ENCODE data around the gene CARD6. TPM values are rescaled to one million over a fixed set of nuclear protein-coding genes. Genes with fewer than 3 reads are reported as not detected.
"Not testable (repeated sequence)": the region's sequence is repeated elsewhere in the genome, so short reads cannot be mapped to it uniquely, and the experiment has no call there.

Gene CARD6
- total and polyA plus RNA-seq, 2 donors (not counting 1 experiment from before 2014, with no cell fraction given): 0.72 to 2.7 TPM

DNA sequence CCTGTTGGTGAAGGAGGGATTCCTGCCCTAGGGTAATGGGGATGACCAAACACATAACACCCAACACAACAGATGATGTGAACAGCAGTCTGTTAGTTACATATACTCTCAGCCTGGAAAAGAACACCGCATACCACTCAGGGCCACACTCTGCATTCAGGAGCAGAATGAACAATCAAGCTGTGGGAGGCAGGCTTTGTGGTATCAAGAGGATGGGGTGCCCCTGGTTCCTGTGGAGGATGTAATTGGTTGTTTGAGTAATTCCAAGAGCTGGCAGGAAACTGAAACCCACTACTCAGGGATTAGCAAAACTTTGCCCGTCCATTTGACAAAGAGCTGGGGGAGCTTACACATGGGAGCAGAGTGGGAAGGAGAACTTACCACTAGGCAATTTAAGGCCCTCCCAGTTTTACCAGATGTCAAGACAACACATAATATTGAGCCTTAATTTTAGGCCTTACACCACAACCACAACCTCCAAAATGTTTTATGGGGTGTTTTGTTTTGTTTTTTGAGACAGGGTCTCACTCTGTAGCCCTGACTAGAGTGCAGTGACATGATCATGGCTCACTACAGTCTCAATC, 27.4 kb upstream of the CARD6 start:
- no peak overlapping the region for H3K27ac Mint-ChIP-seq
- H3K27me3 ChIP-seq (replicated peaks in 1 of 4; ENCODE audit: control extremely low read depth in 1 of 4, control insufficient read depth in 3 of 4, insufficient read depth in 4 of 4, low read length in 3 of 4): no peaks in the 10 kb centered on the region
- H3K4me1 Mint-ChIP-seq: no peaks in the 10 kb centered on the region
- no peaks in the 10 kb centered on the region for H3K27me3 Mint-ChIP-seq
- H3K4me1 ChIP-seq (ENCODE audit: control insufficient read depth in 2 of 2, insufficient read depth in 2 of 2, low read length in 2 of 2): no peaks in the 10 kb centered on the region
- H3K4me3 ChIP-seq (ENCODE audit: control extremely low read depth in 1 of 5, extremely low read depth in 1 of 5, insufficient read depth in 1 of 5, low read depth in 2 of 5, low read length in 4 of 5): no peak overlapping the region
- no peak overlapping the region for H3K27ac ChIP-seq (ENCODE audit: low read length in 2 of 2)
- no peak overlapping the region for H3K9ac ChIP-seq (ENCODE audit: low read length)
- TF ChIP-seq, protein P1, sequence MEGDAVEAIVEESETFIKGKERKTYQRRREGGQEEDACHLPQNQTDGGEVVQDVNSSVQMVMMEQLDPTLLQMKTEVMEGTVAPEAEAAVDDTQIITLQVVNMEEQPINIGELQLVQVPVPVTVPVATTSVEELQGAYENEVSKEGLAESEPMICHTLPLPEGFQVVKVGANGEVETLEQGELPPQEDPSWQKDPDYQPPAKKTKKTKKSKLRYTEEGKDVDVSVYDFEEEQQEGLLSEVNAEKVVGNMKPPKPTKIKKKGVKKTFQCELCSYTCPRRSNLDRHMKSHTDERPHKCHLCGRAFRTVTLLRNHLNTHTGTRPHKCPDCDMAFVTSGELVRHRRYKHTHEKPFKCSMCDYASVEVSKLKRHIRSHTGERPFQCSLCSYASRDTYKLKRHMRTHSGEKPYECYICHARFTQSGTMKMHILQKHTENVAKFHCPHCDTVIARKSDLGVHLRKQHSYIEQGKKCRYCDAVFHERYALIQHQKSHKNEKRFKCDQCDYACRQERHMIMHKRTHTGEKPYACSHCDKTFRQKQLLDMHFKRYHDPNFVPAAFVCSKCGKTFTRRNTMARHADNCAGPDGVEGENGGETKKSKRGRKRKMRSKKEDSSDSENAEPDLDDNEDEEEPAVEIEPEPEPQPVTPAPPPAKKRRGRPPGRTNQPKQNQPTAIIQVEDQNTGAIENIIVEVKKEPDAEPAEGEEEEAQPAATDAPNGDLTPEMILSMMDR (IDR thresholded peaks at IDR 0.05): no peak
- TF ChIP-seq EZH2 (IDR thresholded peaks at IDR 0.05; ENCODE audit: borderline replicate concordance, insufficient read depth, low read depth, low read length, poor library complexity, severe bottlenecking): no peak
- no peaks in the 10 kb centered on the region for H3K9me3 Mint-ChIP-seq (ENCODE audit: insufficient read depth)
- no peak overlapping the region for H2AFZ ChIP-seq (ENCODE audit: insufficient read depth, low read depth, low read length, poor library complexity, severe bottlenecking)
- H4K20me1 ChIP-seq (ENCODE audit: control insufficient read depth, insufficient read depth, low read length, poor library complexity, severe bottlenecking): no peaks in the 10 kb centered on the region
- ChIA-PET CTCF (no interaction called here), POLR2A (no interaction called here)
- ATAC-seq (ENCODE audit: low read depth) (no peak), DNase-seq (no peak)
- no peaks in the 10 kb centered on the region for H3K9me3 ChIP-seq (ENCODE audit: control extremely low read depth in 1 of 3, control insufficient read depth in 2 of 3, insufficient read depth in 1 of 3, low read length in 2 of 3)
- intact Hi-C loops (cut with micrococcal nuclease): no loop called here
- no peaks in the 10 kb centered on the region for H3K79me2 ChIP-seq (ENCODE audit: control insufficient read depth, insufficient read depth, low read length)
- H3K4me2 ChIP-seq (replicated peaks; ENCODE audit: low read depth, low read length, poor library complexity, severe bottlenecking): no peak overlapping the region
- H3K4me3 Mint-ChIP-seq: no peak overlapping the region
- whole genome bisulfite sequencing (ENCODE audit: insufficient coverage): no CpG with 5 or more reads among the region's 2 CpGs
- H3K36me3 ChIP-seq (replicated peaks in 1 of 2; ENCODE audit: control extremely low read depth in 1 of 2, control insufficient read depth in 1 of 2, extremely low read depth in 1 of 2, insufficient read depth in 2 of 2, low read length in 1 of 2): no peaks in the 10 kb centered on the region

DNA sequence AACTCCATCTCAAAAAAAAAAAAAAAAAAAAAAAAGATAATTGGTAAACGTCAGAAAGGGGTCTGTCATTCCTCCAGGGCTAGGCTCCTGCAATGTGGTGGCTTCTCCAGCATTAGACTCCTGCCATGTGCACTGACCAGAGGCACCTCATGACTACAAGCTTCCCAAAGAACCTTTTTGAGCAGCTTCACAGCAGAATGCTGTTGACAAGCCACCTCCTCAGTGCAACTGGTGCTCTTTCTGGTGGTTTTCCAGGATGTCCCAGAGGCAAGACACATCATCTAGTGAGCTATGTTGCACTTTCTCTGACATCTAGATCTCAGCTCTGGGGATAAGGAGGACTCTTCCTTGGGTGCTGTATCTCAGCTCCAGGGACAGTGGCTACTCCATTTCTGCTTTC, 17.7 kb upstream of the CARD6 start:
- WGBS (ENCODE audit: insufficient coverage): 60% methylated on average over 1 of the region's 1 CpG
- intact Hi-C loops (cut with micrococcal nuclease): no loop called here
- H3K4me3 Mint-ChIP-seq: no peak overlapping the region
- H3K79me2 ChIP-seq (ENCODE audit: control insufficient read depth, insufficient read depth, low read length): no peaks in the 10 kb centered on the region
- H3K4me1 Mint-ChIP-seq: no peaks in the 10 kb centered on the region
- H3K27ac Mint-ChIP-seq: peak overlapping the region; percentile 13
- ATAC-seq (ENCODE audit: low read depth) (no peak), DNase-seq (no peak)
- no peak overlapping the region for H3K9ac ChIP-seq (ENCODE audit: low read length)
- CTCF ChIA-PET: no interaction called here
- TF ChIP-seq, protein P1 (IDR thresholded peaks at IDR 0.05): no peak
- H3K4me3 ChIP-seq (ENCODE audit: control extremely low read depth in 1 of 5, extremely low read depth in 1 of 5, insufficient read depth in 1 of 5, low read depth in 2 of 5, low read length in 4 of 5): no peak overlapping the region
- no peaks in the 10 kb centered on the region for H3K27me3 ChIP-seq (replicated peaks in 1 of 4; ENCODE audit: control extremely low read depth in 1 of 4, control insufficient read depth in 3 of 4, insufficient read depth in 4 of 4, low read length in 3 of 4)
- H3K27ac ChIP-seq (ENCODE audit: low read length in 2 of 2): no peak overlapping the region
- peaks cover 10% of the 10 kb centered on the region for H4K20me1 ChIP-seq (ENCODE audit: control insufficient read depth, insufficient read depth, low read length, poor library complexity, severe bottlenecking)
- H3K36me3 ChIP-seq (replicated peaks in 1 of 2; ENCODE audit: control extremely low read depth in 1 of 2, control insufficient read depth in 1 of 2, extremely low read depth in 1 of 2, insufficient read depth in 2 of 2, low read length in 1 of 2): peaks cover 7 to 15% of the 10 kb centered on the region in 2 experiments
- H3K4me2 ChIP-seq (replicated peaks; ENCODE audit: low read depth, low read length, poor library complexity, severe bottlenecking): no peak overlapping the region
- H3K9me3 Mint-ChIP-seq (ENCODE audit: insufficient read depth): no peaks in the 10 kb centered on the region
- no peaks in the 10 kb centered on the region for H3K27me3 Mint-ChIP-seq
- POLR2A ChIA-PET: no interaction called here
- no peaks in the 10 kb centered on the region for H3K4me1 ChIP-seq (ENCODE audit: control insufficient read depth in 2 of 2, insufficient read depth in 2 of 2, low read length in 2 of 2)
- H2AFZ ChIP-seq (ENCODE audit: insufficient read depth, low read depth, low read length, poor library complexity, severe bottlenecking): no peak overlapping the region
- no peaks in the 10 kb centered on the region for H3K9me3 ChIP-seq (ENCODE audit: control extremely low read depth in 1 of 3, control insufficient read depth in 2 of 3, insufficient read depth in 1 of 3, low read length in 2 of 3)

DNA sequence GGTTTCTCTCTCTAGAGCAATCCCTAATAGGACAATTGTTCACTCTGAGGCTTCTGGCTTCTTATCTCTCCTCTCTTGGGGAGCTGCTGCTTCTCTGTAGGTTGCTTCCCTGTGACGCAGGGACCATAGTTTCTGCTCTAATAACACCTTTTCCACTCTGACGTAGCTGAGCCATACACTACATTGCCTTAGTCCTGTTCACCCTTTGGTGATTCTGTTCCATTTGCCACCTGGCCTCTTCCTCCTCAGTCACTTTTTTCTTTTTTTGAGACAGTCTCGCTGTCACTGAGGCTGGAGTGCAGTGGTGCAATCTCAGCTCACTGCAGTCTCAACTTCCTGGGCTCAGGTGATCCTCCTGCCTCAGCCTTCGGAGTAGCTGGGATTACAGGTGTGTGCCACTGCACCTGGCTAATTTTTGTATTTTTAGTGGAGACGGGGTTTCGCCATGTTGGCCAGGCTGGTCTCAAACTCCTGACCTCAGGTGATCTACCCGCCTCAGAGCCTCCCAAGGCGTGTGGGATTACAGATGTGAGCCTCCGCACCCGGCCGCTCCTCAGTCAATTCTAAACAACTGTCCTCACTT, 15.6 kb upstream of the CARD6 start:
- POLR2A ChIA-PET; H3K4me1 Mint-ChIP-seq; intact Hi-C loops (cut with micrococcal nuclease); H3K27me3 Mint-ChIP-seq; H3K4me1 ChIP-seq (ENCODE audit: control insufficient read depth in 2 of 2, insufficient read depth in 2 of 2, low read length in 2 of 2); H3K27ac ChIP-seq (ENCODE audit: low read length in 2 of 2); CTCF ChIA-PET; DNase-seq; H2AFZ ChIP-seq (ENCODE audit: insufficient read depth, low read depth, low read length, poor library complexity, severe bottlenecking); H3K4me2 ChIP-seq (replicated peaks; ENCODE audit: low read depth, low read length, poor library complexity, severe bottlenecking); H3K79me2 ChIP-seq (ENCODE audit: control insufficient read depth, insufficient read depth, low read length); H3K9me3 ChIP-seq (ENCODE audit: control extremely low read depth in 1 of 3, control insufficient read depth in 2 of 3, insufficient read depth in 1 of 3, low read length in 2 of 3); ATAC-seq (ENCODE audit: low read depth); H3K9me3 Mint-ChIP-seq (ENCODE audit: insufficient read depth); H3K9ac ChIP-seq (ENCODE audit: low read length); H3K4me3 Mint-ChIP-seq; H3K27me3 ChIP-seq (replicated peaks in 1 of 4; ENCODE audit: control extremely low read depth in 1 of 4, control insufficient read depth in 3 of 4, insufficient read depth in 4 of 4, low read length in 3 of 4); H3K4me3 ChIP-seq (ENCODE audit: control extremely low read depth in 1 of 5, extremely low read depth in 1 of 5, insufficient read depth in 1 of 5, low read depth in 2 of 5, low read length in 4 of 5): not testable (repeated sequence)
- peaks cover 15 to 36% of the 10 kb centered on the region in 2 experiments for H3K36me3 ChIP-seq (replicated peaks in 1 of 2; ENCODE audit: control extremely low read depth in 1 of 2, control insufficient read depth in 1 of 2, extremely low read depth in 1 of 2, insufficient read depth in 2 of 2, low read length in 1 of 2)
- H4K20me1 ChIP-seq (ENCODE audit: control insufficient read depth, insufficient read depth, low read length, poor library complexity, severe bottlenecking): peaks cover 25% of the 10 kb centered on the region
- H3K27ac Mint-ChIP-seq: peak overlapping the region; percentile 2
- WGBS (ENCODE audit: insufficient coverage): 93% methylated on average over 6 of the region's 11 CpGs

Data from B cell (primary cell).